IPS-15b (cell line): Measurements from ENCODE around the gene BBLN.

Experiments
- H3K27me3 ChIP-seq: one replicate; pipeline ENCODE4 v1.6.1; 2013; ENCODE audit warnings: low read length; ENCODE audit not compliant: control insufficient read depth, insufficient read depth
- H3K36me3 ChIP-seq: one replicate; pipeline ENCODE4 v1.6.1; 2013; ENCODE audit warnings: low read length; ENCODE audit not compliant: control insufficient read depth, insufficient read depth
- H3K4me1 ChIP-seq: one replicate; pipeline ENCODE4 v1.6.1; 2013; ENCODE audit warnings: mild to moderate bottlenecking, low read length; ENCODE audit not compliant: control insufficient read depth, insufficient read depth
- H3K4me3 ChIP-seq: one replicate; pipeline ENCODE4 v1.5.1; 2013; ENCODE audit warnings: low read depth, low read length
- H3K9ac ChIP-seq: one replicate; pipeline ENCODE4 v1.6.1; 2013; ENCODE audit warnings: low read depth, mild to moderate bottlenecking, low read length
- H3K9me3 ChIP-seq: one replicate; pipeline ENCODE4 v1.6.1; 2013; ENCODE audit warnings: mild to moderate bottlenecking, low read length; ENCODE audit not compliant: control insufficient read depth, insufficient read depth

BBLN gene

GRCh38 chr9:128162215-128163026, 2.4 kb downstream of the BBLN start:
- H3K9me3 ChIP-seq = no peaks in the 10 kb centered on the region
- no peaks in the 10 kb centered on the region for H3K27me3 ChIP-seq
- peaks cover 4% of the 10 kb centered on the region for H3K4me1 ChIP-seq
- H3K4me3 ChIP-seq = no peak overlapping the region
- H3K36me3 ChIP-seq = peaks cover 20% of the 10 kb centered on the region
- H3K9ac ChIP-seq = no peak overlapping the region

DNA sequence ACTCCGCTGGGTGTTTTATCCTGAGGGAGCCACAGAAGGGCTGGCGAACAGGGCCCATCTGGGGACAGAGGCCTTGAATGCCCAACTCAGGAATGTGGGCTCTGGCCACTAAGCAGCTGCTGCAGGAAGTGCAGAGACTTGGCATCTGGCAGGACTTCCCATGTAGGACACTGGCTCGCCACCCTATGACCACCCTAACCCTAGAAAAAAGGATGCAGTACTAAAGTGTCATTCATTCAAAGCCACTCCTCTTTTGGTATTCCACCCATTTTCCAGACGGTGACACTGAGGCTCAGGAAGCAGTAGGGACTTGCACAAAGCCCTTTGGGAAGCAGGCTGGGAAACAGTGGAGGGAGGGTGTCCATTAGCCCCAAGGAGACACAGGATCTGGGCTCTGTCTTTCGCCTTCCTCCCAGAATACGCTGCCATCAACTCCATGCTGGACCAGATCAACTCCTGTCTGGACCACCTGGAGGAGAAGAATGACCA, 3.0 kb downstream of the BBLN start:
- H3K4me1 ChIP-seq = peaks cover 4% of the 10 kb centered on the region
- H3K27me3 ChIP-seq = no peaks in the 10 kb centered on the region
- no peaks in the 10 kb centered on the region for H3K9me3 ChIP-seq
- peaks cover 22% of the 10 kb centered on the region for H3K36me3 ChIP-seq
- H3K9ac ChIP-seq = no peak overlapping the region
- H3K4me3 ChIP-seq = no peak overlapping the region

GRCh38 chr9:128163523-128164306, 3.6 kb downstream of the BBLN start:
- Histone ChIP-seq H3K4me3 (no peak overlapping the region), H3K9ac (no peak overlapping the region), H3K4me1 (peaks cover 4% of the 10 kb centered on the region), H3K9me3 (no peaks in the 10 kb centered on the region), H3K27me3 (no peaks in the 10 kb centered on the region), H3K36me3 (peaks cover 22% of the 10 kb centered on the region)

- Histone ChIP-seq H3K4me1 (peaks cover 4% of the 10 kb centered on the region), H3K4me3 (no peak overlapping the region), H3K9me3 (no peaks in the 10 kb centered on the region), H3K27me3 (no peaks in the 10 kb centered on the region), H3K36me3 (peaks cover 26% of the 10 kb centered on the region), H3K9ac (no peak overlapping the region)
These were observed 4.3 kb downstream of the BBLN start for GRCh38 chr9:128164307-128164885.

GRCh38 chr9:128166169-128166568, 6.1 kb downstream of the BBLN start:
- Histone ChIP-seq H3K9ac (no peak overlapping the region), H3K4me3 (no peak overlapping the region), H3K27me3 (no peaks in the 10 kb centered on the region), H3K9me3 (no peaks in the 10 kb centered on the region), H3K4me1 (no peaks in the 10 kb centered on the region), H3K36me3 (peaks cover 24% of the 10 kb centered on the region)

GRCh38 chr9:128167209-128167608, 7.1 kb downstream of the BBLN start:
- Histone ChIP-seq H3K9ac (no peak overlapping the region), H3K4me1 (no peaks in the 10 kb centered on the region), H3K4me3 (no peak overlapping the region), H3K27me3 (no peaks in the 10 kb centered on the region), H3K36me3 (peaks cover 24% of the 10 kb centered on the region), H3K9me3 (no peaks in the 10 kb centered on the region)

DNA sequence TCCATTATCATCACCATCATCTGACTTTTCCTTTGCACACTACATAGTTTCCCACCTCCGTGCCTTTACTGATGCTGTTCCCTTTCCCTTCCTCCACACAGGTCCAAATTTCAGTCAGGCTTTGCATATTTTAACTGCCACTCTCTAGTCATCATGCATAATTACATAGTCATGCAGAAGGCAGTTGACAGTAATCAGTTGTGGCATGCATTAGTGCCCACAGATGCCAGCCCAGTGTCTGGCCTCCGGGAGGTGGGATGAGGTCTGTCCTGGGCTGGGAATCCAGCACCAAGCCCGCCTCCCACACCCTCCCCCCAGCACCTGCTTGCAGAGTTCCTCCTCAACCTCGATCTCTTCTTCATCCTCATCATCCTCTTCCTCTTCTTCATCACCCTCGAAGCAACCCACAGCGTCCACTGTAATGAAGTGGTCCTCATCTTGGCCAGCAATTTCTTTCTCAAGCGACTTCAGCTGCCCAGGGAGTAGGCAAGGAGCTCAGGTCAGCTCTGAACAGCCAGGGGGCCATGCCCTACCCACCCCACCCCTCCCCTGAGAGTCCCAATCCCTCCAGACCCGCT, 8.8 kb downstream of the BBLN start:
- Histone ChIP-seq H3K4me1 (no peaks in the 10 kb centered on the region), H3K36me3 (peaks cover 19% of the 10 kb centered on the region), H3K9me3 (no peaks in the 10 kb centered on the region), H3K27me3 (no peaks in the 10 kb centered on the region), H3K4me3 (no peak overlapping the region), H3K9ac (no peak overlapping the region)

GRCh38 chr9:128169492-128169891, 9.4 kb downstream of the BBLN start:
- H3K36me3 ChIP-seq = peaks cover 15% of the 10 kb centered on the region
- no peaks in the 10 kb centered on the region for H3K27me3 ChIP-seq
- no peaks in the 10 kb centered on the region for H3K4me1 ChIP-seq
- H3K9ac ChIP-seq = no peak overlapping the region
- H3K9me3 ChIP-seq = no peaks in the 10 kb centered on the region
- H3K4me3 ChIP-seq = no peak overlapping the region

DNA sequence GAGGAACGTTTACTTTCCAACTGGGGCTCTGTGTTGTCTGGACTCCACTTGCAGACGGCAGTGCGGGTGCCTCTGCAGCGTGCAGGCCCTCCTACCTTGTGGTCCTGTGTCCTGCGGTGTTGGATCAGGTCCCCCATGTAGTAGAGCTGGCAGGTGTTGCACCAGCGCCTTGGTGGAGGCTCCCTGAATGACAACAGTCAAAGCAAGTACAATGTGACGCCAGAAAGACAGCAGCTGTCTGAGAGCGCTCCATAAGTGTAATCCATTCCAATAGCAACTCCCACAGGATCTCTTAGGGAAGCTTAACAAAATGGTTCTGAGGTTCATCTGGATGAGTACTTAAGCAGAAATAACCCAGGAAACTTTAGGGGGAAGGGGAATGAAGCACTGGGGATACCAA, 9.9 kb downstream of the BBLN start:
- no peak overlapping the region for H3K9ac ChIP-seq
- H3K4me3 ChIP-seq = no peak overlapping the region
- H3K9me3 ChIP-seq = no peaks in the 10 kb centered on the region
- no peaks in the 10 kb centered on the region for H3K4me1 ChIP-seq
- peaks cover 15% of the 10 kb centered on the region for H3K36me3 ChIP-seq
- no peaks in the 10 kb centered on the region for H3K27me3 ChIP-seq

- Histone ChIP-seq H3K4me3 (no peak overlapping the region), H3K9me3 (no peaks in the 10 kb centered on the region), H3K9ac (no peak overlapping the region), H3K27me3 (no peaks in the 10 kb centered on the region), H3K4me1 (no peaks in the 10 kb centered on the region), H3K36me3 (peaks cover 26% of the 10 kb centered on the region)
These were observed 14.0 kb downstream of the BBLN start for GRCh38 chr9:128174062-128174461.

- Histone ChIP-seq H3K9ac (no peak overlapping the region), H3K4me1 (no peaks in the 10 kb centered on the region), H3K4me3 (no peak overlapping the region), H3K27me3 (no peaks in the 10 kb centered on the region), H3K36me3 (peaks cover 30% of the 10 kb centered on the region), H3K9me3 (no peaks in the 10 kb centered on the region)
These were observed 15.1 kb downstream of the BBLN start for GRCh38 chr9:128175102-128175563.
